HEK293 (cell line): ENCODE results near the gene TMEM184B.
"Not testable (repeated sequence)": the region's sequence is repeated elsewhere in the genome, so short reads cannot be mapped to it uniquely, and the experiment has no call there.

Experiments used
- CTCF ChIA-PET: fragments of 350-600 bp; formaldehyde crosslinking; extraction: SDS; loops from one replicate; lab custom pipeline; 2021; ENCODE audit warnings: antibody characterized with exemption; lab: Yijun Ruan, JAX
- POLR2A ChIA-PET: fragments of 300-600 bp; formaldehyde crosslinking; extraction: SDS; loops from one replicate; lab custom pipeline; 2020; ENCODE audit warnings: antibody characterized with exemption, inconsistent platforms; lab: Yijun Ruan, JAX
- H3K27ac ChIP-seq: fragments of 200-500 bp; sonication (Bioruptor generic); 2 replicates; pipeline ENCODE4 v1.5.1; 2014; ENCODE audit warnings: low read depth, low read length, control low read depth, inconsistent platforms; ENCODE audit errors: extremely low read depth
- H3K36me3 ChIP-seq, 2 experiments: fragments of 200-500 bp in 1 of 2; sonication (Bioruptor generic) in 1 of 2; 1 replicate in 1 of 2; 2 replicates in 1 of 2; pipeline ENCODE4 v1.5.1; 2014 to 2017; ENCODE audit warnings: inconsistent platforms in 2 of 2, low read length in 2 of 2; ENCODE audit not compliant: control insufficient read depth in 2 of 2, insufficient read depth in 1 of 2
- H3K4me1 ChIP-seq: fragments of 200-500 bp; sonication (Bioruptor generic); 2 replicates; pipeline ENCODE4 v1.5.1; 2014; ENCODE audit warnings: mild to moderate bottlenecking, low read length, inconsistent platforms; ENCODE audit not compliant: control insufficient read depth, insufficient read depth
- H3K4me3 ChIP-seq: 2 replicates; pipeline ENCODE4 v1.5.1; 2011; ENCODE audit warnings: low read depth, mild to moderate bottlenecking, control low read depth, low read length, moderate library complexity
- H3K9me3 ChIP-seq: fragments of 200-500 bp; sonication (Bioruptor generic); 2 replicates; pipeline ENCODE4 v1.5.1; 2014; ENCODE audit warnings: low read depth, low read length, inconsistent platforms; ENCODE audit not compliant: control insufficient read depth, insufficient read depth
- KLF1 ChIP-seq: fragments of 450-650 bp; formaldehyde crosslinking; IDR thresholded peaks from 2 replicates; pipeline ENCODE4 v1.5.1; 2016; ENCODE audit warnings: missing biosample characterization, missing genetic modification characterization
- OSR2 ChIP-seq: fragments of 450-650 bp; formaldehyde crosslinking; IDR thresholded peaks from 2 replicates; pipeline ENCODE4 v1.5.1; 2016; ENCODE audit warnings: missing biosample characterization, missing genetic modification characterization
- SALL2 ChIP-seq: fragments of 450-650 bp; formaldehyde crosslinking; IDR thresholded peaks from 2 replicates; pipeline ENCODE4 v1.5.0; 2017; ENCODE audit warnings: missing biosample characterization, mild to moderate bottlenecking, missing genetic modification characterization, borderline replicate concordance
- TCF7L2 ChIP-seq: IDR thresholded peaks from 2 replicates; pipeline ENCODE4 v1.6.1; 2011; ENCODE audit warnings: low read depth, mild to moderate bottlenecking, inconsistent platforms, low read length, moderate library complexity, borderline replicate concordance
- ZBTB1 ChIP-seq: fragments of 450-650 bp; formaldehyde crosslinking; IDR thresholded peaks from 2 replicates; pipeline ENCODE4 v1.5.1; 2016; ENCODE audit warnings: missing biosample characterization, missing genetic modification characterization
- ZNF132 ChIP-seq: fragments of 450-650 bp; formaldehyde crosslinking; IDR thresholded peaks from 2 replicates; pipeline ENCODE4 v1.5.1; 2017; ENCODE audit warnings: missing biosample characterization, missing genetic modification characterization, borderline replicate concordance
- ZNF23 ChIP-seq: fragments of 450-650 bp; formaldehyde crosslinking; IDR thresholded peaks from 2 replicates; pipeline ENCODE4 v1.5.1; 2016; ENCODE audit warnings: missing biosample characterization, missing genetic modification characterization, borderline replicate concordance
- ZNF660 ChIP-seq: fragments of 450-650 bp; IDR thresholded peaks from 2 replicates; pipeline ENCODE4 v1.5.1; 2018; ENCODE audit warnings: missing biosample characterization, mild to moderate bottlenecking, missing genetic modification characterization
- ZXDB ChIP-seq: fragments of 450-650 bp; formaldehyde crosslinking; IDR thresholded peaks from 2 replicates; pipeline ENCODE4 v1.5.1; 2016; ENCODE audit warnings: missing biosample characterization, missing genetic modification characterization
- TF ChIP-seq, protein P1 (sequence below): fragments of 450-650 bp; formaldehyde crosslinking; IDR thresholded peaks from 2 replicates; pipeline ENCODE4 v1.5.1; 2016; ENCODE audit warnings: missing biosample characterization, missing genetic modification characterization
- TF ChIP-seq, protein P2 (sequence below): fragments of 450-650 bp; formaldehyde crosslinking; IDR thresholded peaks from 2 replicates; pipeline ENCODE4 v1.5.1; 2016; ENCODE audit warnings: missing biosample characterization, missing genetic modification characterization
- TF ChIP-seq, protein P3 (sequence below): fragments of 450-650 bp; formaldehyde crosslinking; IDR thresholded peaks from 2 replicates; pipeline ENCODE4 v1.5.1; 2016; ENCODE audit warnings: missing biosample characterization, missing genetic modification characterization
- TF ChIP-seq, protein P4 (sequence below): fragments of 450-650 bp; formaldehyde crosslinking; IDR thresholded peaks from 2 replicates; pipeline ENCODE4; 2016; ENCODE audit warnings: missing biosample characterization, missing genetic modification characterization
- TF ChIP-seq, protein P5 (sequence below): fragments of 450-650 bp; formaldehyde crosslinking; IDR thresholded peaks from 2 replicates; pipeline ENCODE4 v1.5.1; 2016; ENCODE audit warnings: missing biosample characterization, missing genetic modification characterization

Gene TMEM184B

DNA sequence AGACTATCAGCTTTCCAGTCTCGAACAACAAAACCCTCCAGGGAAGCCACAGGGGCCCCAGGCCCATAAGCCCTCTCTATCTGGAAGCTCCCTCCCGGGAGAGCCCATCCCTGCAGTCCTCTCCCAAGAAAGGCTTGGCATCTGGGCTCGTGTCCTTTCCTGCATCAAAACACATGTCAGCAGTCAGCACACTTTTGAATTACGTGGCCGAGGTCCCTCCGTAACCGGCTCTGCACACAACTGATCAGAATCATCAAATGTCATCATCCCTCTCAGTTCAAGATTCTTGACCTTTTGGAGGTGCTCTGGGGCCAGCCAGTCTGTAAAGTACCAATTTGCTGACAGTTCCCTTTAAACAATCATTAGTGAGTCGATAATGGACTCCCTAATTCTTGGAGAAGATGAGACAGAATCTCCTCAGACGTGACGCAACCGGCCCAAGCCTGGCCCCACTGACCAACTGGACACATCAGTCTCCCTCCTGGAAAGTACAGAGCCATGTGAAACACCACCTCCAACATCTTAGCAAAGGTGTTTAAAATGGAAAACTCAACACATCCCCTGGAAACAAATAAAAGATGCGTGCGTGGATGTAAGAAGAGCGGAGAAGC lies 37.5 kb downstream of the TMEM184B start:
- no peak overlapping the region for H3K4me3 ChIP-seq
- no peak for TF ChIP-seq SALL2 (tag by site-specific recombination)
- no peak for TF ChIP-seq ZBTB1 (tag by site-specific recombination)
- TF ChIP-seq, protein P1, sequence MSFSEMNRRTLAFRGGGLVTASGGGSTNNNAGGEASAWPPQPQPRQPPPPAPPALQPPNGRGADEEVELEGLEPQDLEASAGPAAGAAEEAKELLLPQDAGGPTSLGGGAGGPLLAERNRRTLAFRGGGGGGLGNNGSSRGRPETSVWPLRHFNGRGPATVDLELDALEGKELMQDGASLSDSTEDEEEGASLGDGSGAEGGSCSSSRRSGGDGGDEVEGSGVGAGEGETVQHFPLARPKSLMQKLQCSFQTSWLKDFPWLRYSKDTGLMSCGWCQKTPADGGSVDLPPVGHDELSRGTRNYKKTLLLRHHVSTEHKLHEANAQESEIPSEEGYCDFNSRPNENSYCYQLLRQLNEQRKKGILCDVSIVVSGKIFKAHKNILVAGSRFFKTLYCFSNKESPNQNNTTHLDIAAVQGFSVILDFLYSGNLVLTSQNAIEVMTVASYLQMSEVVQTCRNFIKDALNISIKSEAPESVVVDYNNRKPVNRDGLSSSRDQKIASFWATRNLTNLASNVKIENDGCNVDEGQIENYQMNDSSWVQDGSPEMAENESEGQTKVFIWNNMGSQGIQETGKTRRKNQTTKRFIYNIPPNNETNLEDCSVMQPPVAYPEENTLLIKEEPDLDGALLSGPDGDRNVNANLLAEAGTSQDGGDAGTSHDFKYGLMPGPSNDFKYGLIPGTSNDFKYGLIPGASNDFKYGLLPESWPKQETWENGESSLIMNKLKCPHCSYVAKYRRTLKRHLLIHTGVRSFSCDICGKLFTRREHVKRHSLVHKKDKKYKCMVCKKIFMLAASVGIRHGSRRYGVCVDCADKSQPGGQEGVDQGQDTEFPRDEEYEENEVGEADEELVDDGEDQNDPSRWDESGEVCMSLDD = no peak
- TF ChIP-seq, protein P2, sequence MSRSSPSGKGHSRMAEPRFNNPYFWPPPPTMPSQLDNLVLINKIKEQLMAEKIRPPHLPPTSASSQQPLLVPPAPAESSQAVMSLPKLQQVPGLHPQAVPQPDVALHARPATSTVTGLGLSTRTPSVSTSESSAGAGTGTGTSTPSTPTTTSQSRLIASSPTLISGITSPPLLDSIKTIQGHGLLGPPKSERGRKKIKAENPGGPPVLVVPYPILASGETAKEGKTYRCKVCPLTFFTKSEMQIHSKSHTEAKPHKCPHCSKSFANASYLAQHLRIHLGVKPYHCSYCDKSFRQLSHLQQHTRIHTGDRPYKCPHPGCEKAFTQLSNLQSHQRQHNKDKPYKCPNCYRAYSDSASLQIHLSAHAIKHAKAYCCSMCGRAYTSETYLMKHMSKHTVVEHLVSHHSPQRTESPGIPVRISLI (tag by site-specific recombination) = no peak
- TF ChIP-seq, protein P3, sequence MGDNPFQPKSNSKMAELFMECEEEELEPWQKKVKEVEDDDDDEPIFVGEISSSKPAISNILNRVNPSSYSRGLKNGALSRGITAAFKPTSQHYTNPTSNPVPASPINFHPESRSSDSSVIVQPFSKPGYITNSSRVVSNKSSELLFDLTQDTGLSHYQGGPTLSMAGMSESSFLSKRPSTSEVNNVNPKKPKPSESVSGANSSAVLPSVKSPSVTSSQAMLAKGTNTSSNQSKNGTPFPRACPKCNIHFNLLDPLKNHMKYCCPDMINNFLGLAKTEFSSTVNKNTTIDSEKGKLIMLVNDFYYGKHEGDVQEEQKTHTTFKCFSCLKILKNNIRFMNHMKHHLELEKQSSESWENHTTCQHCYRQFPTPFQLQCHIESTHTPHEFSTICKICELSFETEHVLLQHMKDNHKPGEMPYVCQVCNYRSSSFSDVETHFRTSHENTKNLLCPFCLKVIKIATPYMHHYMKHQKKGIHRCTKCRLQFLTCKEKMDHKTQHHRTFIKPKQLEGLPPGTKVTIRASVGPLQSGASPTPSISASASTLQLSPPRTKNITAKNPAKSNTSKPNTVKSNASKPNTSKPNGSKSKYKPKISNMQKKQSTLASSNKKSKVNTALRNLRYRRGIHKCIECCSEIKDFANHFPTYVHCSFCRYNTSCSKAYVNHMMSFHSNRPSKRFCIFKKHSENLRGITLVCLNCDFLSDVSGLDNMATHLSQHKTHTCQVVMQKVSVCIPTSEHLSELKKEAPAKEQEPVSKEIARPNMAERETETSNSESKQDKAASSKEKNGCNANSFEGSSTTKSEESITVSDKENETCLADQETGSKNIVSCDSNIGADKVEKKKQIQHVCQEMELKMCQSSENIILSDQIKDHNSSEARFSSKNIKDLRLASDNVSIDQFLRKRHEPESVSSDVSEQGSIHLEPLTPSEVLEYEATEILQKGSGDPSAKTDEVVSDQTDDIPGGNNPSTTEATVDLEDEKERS (tag by site-specific recombination) = no peak
- TF ChIP-seq ZNF660 (tag by site-specific recombination) = no peak
- no peak for TF ChIP-seq TCF7L2
- TF ChIP-seq, protein P4, sequence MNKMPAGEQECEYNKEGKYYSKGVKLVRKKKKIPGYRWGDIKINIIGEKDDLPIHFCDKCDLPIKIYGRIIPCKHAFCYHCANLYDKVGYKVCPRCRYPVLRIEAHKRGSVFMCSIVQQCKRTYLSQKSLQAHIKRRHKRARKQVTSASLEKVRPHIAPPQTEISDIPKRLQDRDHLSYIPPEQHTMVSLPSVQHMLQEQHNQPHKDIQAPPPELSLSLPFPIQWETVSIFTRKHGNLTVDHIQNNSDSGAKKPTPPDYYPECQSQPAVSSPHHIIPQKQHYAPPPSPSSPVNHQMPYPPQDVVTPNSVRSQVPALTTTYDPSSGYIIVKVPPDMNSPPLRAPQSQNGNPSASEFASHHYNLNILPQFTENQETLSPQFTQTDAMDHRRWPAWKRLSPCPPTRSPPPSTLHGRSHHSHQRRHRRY (tag by site-specific recombination) = no peak
- no peak overlapping the region for H3K27ac ChIP-seq
- ChIA-PET CTCF (interaction anchor here (1.1 to 1.2 kb wide), 2 partner anchors 122 to 184 kb away, joined by 3 read pairs; no protein-coding TSS in a partner anchor), POLR2A (no interaction called here)
- H3K4me1 ChIP-seq = no peaks in the 10 kb centered on the region
- H3K9me3 ChIP-seq = no peaks in the 10 kb centered on the region
- peaks cover 0 to 90% of the 10 kb centered on the region in 2 experiments; a peak in 2 of 3 replicates for H3K36me3 ChIP-seq

DNA sequence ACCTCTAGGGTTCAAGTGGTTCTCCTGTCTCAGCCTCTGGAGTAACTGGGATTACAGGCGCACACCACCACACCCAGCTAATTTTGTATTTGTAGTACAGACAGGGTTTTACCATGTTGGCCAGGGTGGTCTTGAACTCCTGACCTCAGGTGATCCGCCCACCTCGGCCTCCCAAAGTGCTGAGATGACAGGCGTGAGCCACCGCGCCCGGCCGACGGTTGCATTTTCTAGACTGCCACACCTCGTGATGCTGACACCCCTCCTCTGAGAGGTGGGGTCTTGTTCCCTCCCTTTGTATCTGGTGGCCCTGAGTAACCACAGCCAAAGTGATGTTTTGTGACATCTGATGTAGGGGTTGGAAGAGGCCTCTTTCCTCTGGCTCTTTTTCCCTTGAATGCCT lies 39.0 kb downstream of the TMEM184B start:
- H3K27ac ChIP-seq, POLR2A ChIA-PET, H3K4me1 ChIP-seq, H3K9me3 ChIP-seq, H3K4me3 ChIP-seq: not testable (repeated sequence)
- peaks cover 0 to 88% of the 10 kb centered on the region in 2 experiments; a peak in 2 of 3 replicates for H3K36me3 ChIP-seq
- CTCF ChIA-PET = interaction anchor here (1.2 kb wide), 1 partner anchor 182 kb away, joined by 3 read pairs; no protein-coding TSS in a partner anchor
- peak; percentile 58 for TF ChIP-seq KLF1 (tag by site-specific recombination)

DNA sequence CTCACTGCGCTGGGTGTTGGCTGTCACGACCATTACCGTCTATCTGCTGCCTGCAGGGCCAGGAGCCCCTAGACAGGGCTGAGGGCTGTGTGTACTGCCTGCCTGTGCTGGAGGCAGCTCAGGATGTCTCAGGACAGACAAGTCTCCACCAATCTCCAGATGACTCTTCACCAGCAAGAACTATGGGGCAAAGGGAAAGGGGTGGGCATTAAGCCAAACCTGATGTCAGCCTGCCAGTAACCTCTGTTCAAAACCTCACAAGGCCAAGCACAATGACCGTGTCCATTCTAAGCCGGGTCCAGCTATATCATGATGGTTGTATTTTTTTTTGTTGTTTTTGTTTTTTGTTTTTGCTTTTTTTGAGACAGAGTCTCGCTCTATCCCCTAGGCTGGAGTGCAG lies 39.4 kb downstream of the TMEM184B start:
- TF ChIP-seq ZNF23 (tag by site-specific recombination) (no peak), OSR2 (no peak), ZNF132 (tag by site-specific recombination) (no peak), ZXDB (tag by site-specific recombination) (no peak)
- TF ChIP-seq, protein P5, sequence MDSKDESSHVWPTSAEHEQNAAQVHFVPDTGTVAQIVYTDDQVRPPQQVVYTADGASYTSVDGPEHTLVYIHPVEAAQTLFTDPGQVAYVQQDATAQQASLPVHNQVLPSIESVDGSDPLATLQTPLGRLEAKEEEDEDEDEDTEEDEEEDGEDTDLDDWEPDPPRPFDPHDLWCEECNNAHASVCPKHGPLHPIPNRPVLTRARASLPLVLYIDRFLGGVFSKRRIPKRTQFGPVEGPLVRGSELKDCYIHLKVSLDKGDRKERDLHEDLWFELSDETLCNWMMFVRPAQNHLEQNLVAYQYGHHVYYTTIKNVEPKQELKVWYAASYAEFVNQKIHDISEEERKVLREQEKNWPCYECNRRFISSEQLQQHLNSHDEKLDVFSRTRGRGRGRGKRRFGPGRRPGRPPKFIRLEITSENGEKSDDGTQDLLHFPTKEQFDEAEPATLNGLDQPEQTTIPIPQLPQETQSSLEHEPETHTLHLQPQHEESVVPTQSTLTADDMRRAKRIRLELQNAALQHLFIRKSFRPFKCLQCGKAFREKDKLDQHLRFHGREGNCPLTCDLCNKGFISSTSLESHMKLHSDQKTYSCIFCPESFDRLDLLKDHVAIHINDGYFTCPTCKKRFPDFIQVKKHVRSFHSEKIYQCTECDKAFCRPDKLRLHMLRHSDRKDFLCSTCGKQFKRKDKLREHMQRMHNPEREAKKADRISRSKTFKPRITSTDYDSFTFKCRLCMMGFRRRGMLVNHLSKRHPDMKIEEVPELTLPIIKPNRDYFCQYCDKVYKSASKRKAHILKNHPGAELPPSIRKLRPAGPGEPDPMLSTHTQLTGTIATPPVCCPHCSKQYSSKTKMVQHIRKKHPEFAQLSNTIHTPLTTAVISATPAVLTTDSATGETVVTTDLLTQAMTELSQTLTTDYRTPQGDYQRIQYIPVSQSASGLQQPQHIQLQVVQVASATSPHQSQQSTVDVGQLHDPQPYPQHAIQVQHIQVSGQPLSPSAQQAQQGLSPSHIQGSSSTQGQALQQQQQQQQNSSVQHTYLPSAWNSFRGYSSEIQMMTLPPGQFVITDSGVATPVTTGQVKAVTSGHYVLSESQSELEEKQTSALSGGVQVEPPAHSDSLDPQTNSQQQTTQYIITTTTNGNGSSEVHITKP (tag by site-specific recombination) = peak; percentile 60
- Histone ChIP-seq H3K27ac (no peak overlapping the region), H3K4me1 (no peaks in the 10 kb centered on the region), H3K4me3 (no peak overlapping the region), H3K36me3 (peaks cover 0 to 90% of the 10 kb centered on the region in 2 experiments; a peak in 2 of 3 replicates), H3K9me3 (no peaks in the 10 kb centered on the region)
- POLR2A ChIA-PET = no interaction called here
- CTCF ChIA-PET = no interaction called here
